Neural cell (in vitro differentiated cells): ENCODE measurements around the gene RBM43. TPM values are rescaled to one million over a fixed set of nuclear protein-coding genes. Genes with fewer than 3 reads are reported as not detected.

ENCODE experiments used
- H2AFZ ChIP-seq: fragments of 200-600, 300-800 bp; sonication (generic), shearing (Covaris generic); 2 replicates; pipeline ENCODE4 v1.6.0; 2014; ENCODE audit warnings: low read depth, mild to moderate bottlenecking, antibody characterized with exemption, low read length, moderate library complexity
- H3F3A ChIP-seq: fragments of 200-600 bp; shearing (Covaris generic); 2 replicates; pipeline ENCODE4 v1.6.1; 2016; ENCODE audit warnings: mild to moderate bottlenecking, moderate library complexity, mixed read lengths, antibody characterized with exemption, low read length; ENCODE audit not compliant: insufficient read depth, poor library complexity, severe bottlenecking
- H3K27ac ChIP-seq: fragments of 200-600, 300-800 bp; sonication (generic), shearing (Covaris generic); 2 replicates; pipeline ENCODE4 v1.5.1; 2014; ENCODE audit warnings: mild to moderate bottlenecking, low read length, moderate library complexity
- H3K27me3 ChIP-seq: fragments of 300-800, 200-600 bp; sonication (generic), shearing (Covaris generic); 2 replicates; pipeline ENCODE4 v1.6.0; 2014; ENCODE audit warnings: mild to moderate bottlenecking, low read depth, low read length, moderate library complexity; ENCODE audit not compliant: insufficient read depth
- H3K36me3 ChIP-seq: fragments of 300-800, 200-600 bp; sonication (generic), shearing (Covaris generic); 2 replicates; pipeline ENCODE4 v1.5.1; 2014; ENCODE audit warnings: mild to moderate bottlenecking, antibody characterized with exemption, low read length, moderate library complexity; ENCODE audit not compliant: insufficient read depth
- H3K4me2 ChIP-seq: fragments of 300-800, 200-600 bp; sonication (generic), shearing (Covaris generic); 2 replicates; pipeline ENCODE4 v1.6.0; 2014; ENCODE audit warnings: mild to moderate bottlenecking, low read length
- H3K4me3 ChIP-seq: fragments of 300-800, 200-600 bp; sonication (generic), shearing (Covaris generic); 2 replicates; pipeline ENCODE4 v1.5.1; 2014; ENCODE audit warnings: mild to moderate bottlenecking, low read length, moderate library complexity
- H3K79me2 ChIP-seq: fragments of 200-600 bp; shearing (Covaris generic); replicated peaks from 2 replicates; pipeline ENCODE4 v1.6.0; 2014; ENCODE audit warnings: mild to moderate bottlenecking, low read length, moderate library complexity; ENCODE audit not compliant: insufficient read depth
- H3K9ac ChIP-seq: fragments of 300-800, 200-600 bp; sonication (generic), shearing (Covaris generic); 2 replicates; pipeline ENCODE4 v1.6.1; 2016; ENCODE audit warnings: mild to moderate bottlenecking, low read length, mixed read lengths
- H3K9me2 ChIP-seq: fragments of 200-600 bp; shearing (Covaris generic); 2 replicates; pipeline ENCODE4 v1.6.1; 2016; ENCODE audit warnings: mild to moderate bottlenecking, low read length, mixed read lengths; ENCODE audit not compliant: insufficient read depth
- H3K9me3 ChIP-seq: fragments of 200-600, 300-800 bp; sonication (generic), shearing (Covaris generic); 2 replicates; pipeline ENCODE4 v1.6.1; 2016; ENCODE audit warnings: mild to moderate bottlenecking, mixed run types, low read length, moderate library complexity, mixed read lengths
- H4K20me1 ChIP-seq: fragments of 200-600 bp; shearing (Covaris generic); 2 replicates; pipeline ENCODE4 v1.6.1; 2016; ENCODE audit warnings: mild to moderate bottlenecking, mixed run types; ENCODE audit not compliant: insufficient read depth
- EP300 ChIP-seq: fragments of 450-650 bp; conservative IDR thresholded peaks from 2 replicates; pipeline ENCODE4 v1.6.1; 2014; ENCODE audit warnings: antibody characterized with exemption, mild to moderate bottlenecking, moderate library complexity; ENCODE audit not compliant: poor library complexity, severe bottlenecking
- EZH2 ChIP-seq: fragments of 200-600, 300-800 bp; shearing (Covaris generic), sonication (generic); IDR thresholded peaks from 2 replicates; pipeline ENCODE4 v1.6.1; 2014; ENCODE audit warnings: antibody characterized with exemption, low read length, borderline replicate concordance, mild to moderate bottlenecking; ENCODE audit not compliant: insufficient read depth, poor library complexity, severe bottlenecking
- MXI1 ChIP-seq: fragments of 450-650 bp; conservative IDR thresholded peaks from 2 replicates; pipeline ENCODE4 v1.6.1; 2014; ENCODE audit warnings: antibody characterized with exemption, mild to moderate bottlenecking; ENCODE audit not compliant: poor library complexity, severe bottlenecking
- POLR2AphosphoS5 ChIP-seq: IDR thresholded peaks from 2 replicates; pipeline ENCODE4 v1.6.1; 2012
- RAD21 ChIP-seq: fragments of 450-650 bp; conservative IDR thresholded peaks from 2 replicates; pipeline ENCODE4 v1.6.1; 2014; ENCODE audit warnings: antibody characterized with exemption, mild to moderate bottlenecking, moderate library complexity
- SMC3 ChIP-seq: fragments of 450-650 bp; conservative IDR thresholded peaks from 2 replicates; pipeline ENCODE4 v1.6.1; 2014; ENCODE audit warnings: antibody characterized with exemption, mild to moderate bottlenecking, moderate library complexity; ENCODE audit not compliant: poor library complexity
- TAF1 ChIP-seq: IDR thresholded peaks from 2 replicates; pipeline ENCODE4 v1.6.1; 2012; ENCODE audit warnings: low read depth
- polyA plus RNA-seq: library from polyadenylated mRNA; depleted of rRNA; stranded (reverse); fragments of >200 nt; gene quantifications from 2 replicates; pipeline ENCODE4 v1.2.3, GENCODE V29; 2014
- TF ChIP-seq, protein P1 (sequence below): IDR thresholded peaks from 2 replicates; pipeline ENCODE4 v1.6.1; 2012; ENCODE audit warnings: borderline replicate concordance
- TF ChIP-seq, protein P2 (sequence below): fragments of 450-650 bp; IDR thresholded peaks from 2 replicates; pipeline ENCODE4 v1.5.1; 2014; ENCODE audit warnings: antibody characterized with exemption, mild to moderate bottlenecking, moderate library complexity; ENCODE audit not compliant: poor library complexity, severe bottlenecking

RBM43 gene
- polyA plus RNA-seq, 1 donor from 2014 or later = not detected

DNA sequence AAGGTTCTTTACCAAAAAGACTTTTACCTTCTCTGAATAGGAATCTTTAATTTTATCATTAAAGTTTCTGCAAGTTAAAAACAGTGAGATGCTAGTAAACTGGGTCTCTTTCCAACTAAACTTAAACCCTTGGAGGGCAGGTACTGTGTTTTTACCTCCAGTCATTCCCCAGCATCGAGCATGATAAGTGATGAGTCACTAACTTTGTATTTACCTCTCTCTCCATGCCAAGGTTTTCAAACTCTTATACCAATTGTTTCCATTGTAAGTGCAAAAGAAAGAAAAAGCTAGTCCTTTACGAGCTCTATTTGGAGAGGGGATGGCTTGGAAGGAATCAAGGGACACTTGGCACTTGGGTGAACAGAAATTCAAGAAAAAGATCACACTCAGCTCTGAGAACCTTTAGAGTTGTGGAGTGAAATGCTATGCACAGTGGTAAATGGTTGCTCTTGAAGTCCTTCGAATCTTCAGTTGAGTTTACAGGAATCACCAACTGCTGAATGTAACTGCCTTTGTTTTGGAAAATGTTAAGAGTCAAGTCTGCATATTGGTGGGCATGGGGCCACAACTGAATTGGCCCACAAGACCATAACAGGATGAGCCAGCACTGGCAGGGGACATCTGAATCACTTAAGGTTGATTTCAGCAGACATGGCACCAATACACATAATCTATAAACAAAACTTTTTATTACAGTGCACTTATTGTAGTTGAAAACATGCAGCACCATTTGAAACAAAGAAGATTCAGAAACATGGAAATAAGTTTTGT lies 8.3 kb upstream of the RBM43 start:
- H3K27ac ChIP-seq = no peak overlapping the region
- no peaks in the 10 kb centered on the region for H3K36me3 ChIP-seq
- no peaks in the 10 kb centered on the region for H4K20me1 ChIP-seq
- H2AFZ ChIP-seq = no peak overlapping the region
- no peak overlapping the region for H3K9ac ChIP-seq
- no peak overlapping the region for H3K4me3 ChIP-seq
- H3K79me2 ChIP-seq = no peaks in the 10 kb centered on the region
- TF ChIP-seq TAF1 (no peak), RAD21 (no peak), EZH2 (no peak), SMC3 (no peak), MXI1 (no peak), POLR2AphosphoS5 (no peak), EP300 (no peak)
- TF ChIP-seq, protein P1, sequence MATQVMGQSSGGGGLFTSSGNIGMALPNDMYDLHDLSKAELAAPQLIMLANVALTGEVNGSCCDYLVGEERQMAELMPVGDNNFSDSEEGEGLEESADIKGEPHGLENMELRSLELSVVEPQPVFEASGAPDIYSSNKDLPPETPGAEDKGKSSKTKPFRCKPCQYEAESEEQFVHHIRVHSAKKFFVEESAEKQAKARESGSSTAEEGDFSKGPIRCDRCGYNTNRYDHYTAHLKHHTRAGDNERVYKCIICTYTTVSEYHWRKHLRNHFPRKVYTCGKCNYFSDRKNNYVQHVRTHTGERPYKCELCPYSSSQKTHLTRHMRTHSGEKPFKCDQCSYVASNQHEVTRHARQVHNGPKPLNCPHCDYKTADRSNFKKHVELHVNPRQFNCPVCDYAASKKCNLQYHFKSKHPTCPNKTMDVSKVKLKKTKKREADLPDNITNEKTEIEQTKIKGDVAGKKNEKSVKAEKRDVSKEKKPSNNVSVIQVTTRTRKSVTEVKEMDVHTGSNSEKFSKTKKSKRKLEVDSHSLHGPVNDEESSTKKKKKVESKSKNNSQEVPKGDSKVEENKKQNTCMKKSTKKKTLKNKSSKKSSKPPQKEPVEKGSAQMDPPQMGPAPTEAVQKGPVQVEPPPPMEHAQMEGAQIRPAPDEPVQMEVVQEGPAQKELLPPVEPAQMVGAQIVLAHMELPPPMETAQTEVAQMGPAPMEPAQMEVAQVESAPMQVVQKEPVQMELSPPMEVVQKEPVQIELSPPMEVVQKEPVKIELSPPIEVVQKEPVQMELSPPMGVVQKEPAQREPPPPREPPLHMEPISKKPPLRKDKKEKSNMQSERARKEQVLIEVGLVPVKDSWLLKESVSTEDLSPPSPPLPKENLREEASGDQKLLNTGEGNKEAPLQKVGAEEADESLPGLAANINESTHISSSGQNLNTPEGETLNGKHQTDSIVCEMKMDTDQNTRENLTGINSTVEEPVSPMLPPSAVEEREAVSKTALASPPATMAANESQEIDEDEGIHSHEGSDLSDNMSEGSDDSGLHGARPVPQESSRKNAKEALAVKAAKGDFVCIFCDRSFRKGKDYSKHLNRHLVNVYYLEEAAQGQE = no peak
- TF ChIP-seq, protein P2, sequence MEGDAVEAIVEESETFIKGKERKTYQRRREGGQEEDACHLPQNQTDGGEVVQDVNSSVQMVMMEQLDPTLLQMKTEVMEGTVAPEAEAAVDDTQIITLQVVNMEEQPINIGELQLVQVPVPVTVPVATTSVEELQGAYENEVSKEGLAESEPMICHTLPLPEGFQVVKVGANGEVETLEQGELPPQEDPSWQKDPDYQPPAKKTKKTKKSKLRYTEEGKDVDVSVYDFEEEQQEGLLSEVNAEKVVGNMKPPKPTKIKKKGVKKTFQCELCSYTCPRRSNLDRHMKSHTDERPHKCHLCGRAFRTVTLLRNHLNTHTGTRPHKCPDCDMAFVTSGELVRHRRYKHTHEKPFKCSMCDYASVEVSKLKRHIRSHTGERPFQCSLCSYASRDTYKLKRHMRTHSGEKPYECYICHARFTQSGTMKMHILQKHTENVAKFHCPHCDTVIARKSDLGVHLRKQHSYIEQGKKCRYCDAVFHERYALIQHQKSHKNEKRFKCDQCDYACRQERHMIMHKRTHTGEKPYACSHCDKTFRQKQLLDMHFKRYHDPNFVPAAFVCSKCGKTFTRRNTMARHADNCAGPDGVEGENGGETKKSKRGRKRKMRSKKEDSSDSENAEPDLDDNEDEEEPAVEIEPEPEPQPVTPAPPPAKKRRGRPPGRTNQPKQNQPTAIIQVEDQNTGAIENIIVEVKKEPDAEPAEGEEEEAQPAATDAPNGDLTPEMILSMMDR = no peak
- no peaks in the 10 kb centered on the region for H3F3A ChIP-seq
- no peaks in the 10 kb centered on the region for H3K9me2 ChIP-seq
- no peaks in the 10 kb centered on the region for H3K27me3 ChIP-seq
- no peak overlapping the region for H3K4me2 ChIP-seq
- peaks cover 4% of the 10 kb centered on the region for H3K9me3 ChIP-seq

DNA sequence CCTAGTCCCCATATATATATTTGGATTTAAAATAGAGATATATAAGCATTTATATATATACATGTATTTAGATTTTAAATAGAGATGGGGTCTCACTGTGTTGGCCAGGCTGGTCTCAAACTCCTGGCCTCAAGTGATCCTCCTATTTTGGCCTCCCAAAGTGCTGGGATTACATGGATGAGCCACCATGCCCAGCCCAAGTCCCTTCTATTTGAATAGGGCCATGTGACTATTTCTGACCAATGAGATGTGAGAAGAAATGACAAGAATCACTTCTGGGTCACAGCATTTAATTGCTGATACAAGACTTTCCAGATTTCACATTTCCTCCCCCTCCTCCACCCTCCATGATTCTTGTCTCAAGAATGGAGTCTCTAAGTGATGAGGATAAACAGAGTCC lies 6.4 kb upstream of the RBM43 start:
- TF ChIP-seq SMC3 = no peak
- no peak for TF ChIP-seq TAF1
- TF ChIP-seq RAD21 = no peak
- no peak for TF ChIP-seq POLR2AphosphoS5
- TF ChIP-seq, protein P2 = no peak
- no peak for TF ChIP-seq EP300
- no peak for TF ChIP-seq EZH2
- TF ChIP-seq, protein P1 = no peak
- no peak for TF ChIP-seq MXI1
- H3F3A ChIP-seq = no peaks in the 10 kb centered on the region
- H3K27ac ChIP-seq = no peak overlapping the region
- H3K9ac ChIP-seq = no peak overlapping the region
- H3K4me2 ChIP-seq = no peak overlapping the region
- no peaks in the 10 kb centered on the region for H3K9me2 ChIP-seq
- no peaks in the 10 kb centered on the region for H3K36me3 ChIP-seq
- peaks cover 4% of the 10 kb centered on the region for H3K9me3 ChIP-seq
- H3K79me2 ChIP-seq = no peaks in the 10 kb centered on the region
- no peaks in the 10 kb centered on the region for H4K20me1 ChIP-seq
- H3K4me3 ChIP-seq = no peak overlapping the region
- no peak overlapping the region for H2AFZ ChIP-seq
- H3K27me3 ChIP-seq = no peaks in the 10 kb centered on the region
